ENCODE results near the gene TRIM29. TPM values are rescaled to one million over a fixed set of nuclear protein-coding genes. Genes with fewer than 3 reads are reported as not detected.

The TRIM29 gene
- total RNA-seq, 1 experiment from 2014 or later = 38.5 TPM

DNA sequence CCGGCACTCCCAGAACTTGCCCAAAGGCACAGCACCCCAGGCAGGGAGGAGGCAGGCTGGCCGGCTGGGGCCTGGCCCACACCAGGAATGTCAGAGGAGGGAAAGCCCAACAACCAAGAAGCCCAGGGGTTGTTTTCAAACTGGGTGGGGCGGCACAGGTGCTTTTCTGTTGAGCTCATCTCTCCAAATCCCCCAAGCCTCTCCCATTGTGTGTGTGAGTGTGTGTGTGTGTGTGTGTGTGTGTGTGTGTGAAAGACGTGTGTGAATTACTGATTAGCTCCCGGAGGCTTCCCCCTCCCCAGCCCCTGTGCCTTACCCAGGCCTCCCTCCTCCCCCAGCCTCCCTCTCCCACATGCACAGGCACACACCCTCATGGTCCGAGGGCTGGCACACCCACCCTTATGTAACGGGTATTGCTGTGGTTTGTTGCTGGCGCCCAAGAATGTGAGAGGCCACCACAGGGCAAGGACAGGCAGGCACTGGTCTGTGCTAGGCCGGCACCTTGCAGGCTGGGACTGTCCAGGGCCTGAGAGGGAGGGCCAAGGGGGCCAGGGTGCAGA is 15.9 kb downstream of the TRIM29 start:
- peak overlapping the region; percentile 72 for H3K4me2 ChIP-seq (ENCODE audit: low read length)
- TF ChIP-seq, protein P1, sequence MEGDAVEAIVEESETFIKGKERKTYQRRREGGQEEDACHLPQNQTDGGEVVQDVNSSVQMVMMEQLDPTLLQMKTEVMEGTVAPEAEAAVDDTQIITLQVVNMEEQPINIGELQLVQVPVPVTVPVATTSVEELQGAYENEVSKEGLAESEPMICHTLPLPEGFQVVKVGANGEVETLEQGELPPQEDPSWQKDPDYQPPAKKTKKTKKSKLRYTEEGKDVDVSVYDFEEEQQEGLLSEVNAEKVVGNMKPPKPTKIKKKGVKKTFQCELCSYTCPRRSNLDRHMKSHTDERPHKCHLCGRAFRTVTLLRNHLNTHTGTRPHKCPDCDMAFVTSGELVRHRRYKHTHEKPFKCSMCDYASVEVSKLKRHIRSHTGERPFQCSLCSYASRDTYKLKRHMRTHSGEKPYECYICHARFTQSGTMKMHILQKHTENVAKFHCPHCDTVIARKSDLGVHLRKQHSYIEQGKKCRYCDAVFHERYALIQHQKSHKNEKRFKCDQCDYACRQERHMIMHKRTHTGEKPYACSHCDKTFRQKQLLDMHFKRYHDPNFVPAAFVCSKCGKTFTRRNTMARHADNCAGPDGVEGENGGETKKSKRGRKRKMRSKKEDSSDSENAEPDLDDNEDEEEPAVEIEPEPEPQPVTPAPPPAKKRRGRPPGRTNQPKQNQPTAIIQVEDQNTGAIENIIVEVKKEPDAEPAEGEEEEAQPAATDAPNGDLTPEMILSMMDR (conservative IDR thresholded peaks at IDR 0.05; ENCODE audit: low read depth, low read length) = no peak
- TF ChIP-seq EZH2 (IDR thresholded peaks at IDR 0.05; ENCODE audit: low read length, unreplicated experiment) (no peak), EZH2phosphoT487 (IDR thresholded peaks at IDR 0.05; ENCODE audit: borderline replicate concordance, low read length) (no peak)
- no peaks in the 10 kb centered on the region for H4K20me1 ChIP-seq (ENCODE audit: low read length)
- DNase-seq = peak; percentile 89
- H3K4me1 ChIP-seq (ENCODE audit: insufficient read depth, low read length) = peaks cover 49% of the 10 kb centered on the region
- H3K9me2 ChIP-seq (replicated peaks; ENCODE audit: low read length) = no peaks in the 10 kb centered on the region
- no peaks in the 10 kb centered on the region for H3K27me3 ChIP-seq (ENCODE audit: low read length)
- peak overlapping the region; percentile 8; the same call in 1 of the 2 replicates for H3K4me3 ChIP-seq (ENCODE audit: low read length)
- no peak overlapping the region for H2AFZ ChIP-seq (ENCODE audit: low read length)
- intact Hi-C loops (cut with micrococcal nuclease) = no loop called here
- H3K27ac ChIP-seq (ENCODE audit: low read length) = peak overlapping the region; percentile 97
- POLR2A ChIA-PET (ENCODE audit: unreplicated experiment) = interaction anchor here (0.6 to 0.7 kb wide), 2 partner anchors 754 to 953 kb away, joined by 3 to 4 read pairs; no protein-coding TSS in a partner anchor
- no peaks in the 10 kb centered on the region for H3K9me3 ChIP-seq (ENCODE audit: low read length)
- no peaks in the 10 kb centered on the region for H3K36me3 ChIP-seq (ENCODE audit: low read depth, low read length)
- CTCF ChIA-PET = interaction anchor here (1.0 kb wide), 1 partner anchor 455 kb away, joined by 4 read pairs; no protein-coding TSS in a partner anchor
- peak overlapping the region; percentile 86 for H3K9ac ChIP-seq (ENCODE audit: low read length)
- ATAC-seq = peak; percentile 63
- H3F3A ChIP-seq (ENCODE audit: low read length, unreplicated experiment) = no peaks in the 10 kb centered on the region
- no TSS peak for BruUV-seq (replicated peaks)
- H3K79me2 ChIP-seq (ENCODE audit: low read length) = no peaks in the 10 kb centered on the region

DNA sequence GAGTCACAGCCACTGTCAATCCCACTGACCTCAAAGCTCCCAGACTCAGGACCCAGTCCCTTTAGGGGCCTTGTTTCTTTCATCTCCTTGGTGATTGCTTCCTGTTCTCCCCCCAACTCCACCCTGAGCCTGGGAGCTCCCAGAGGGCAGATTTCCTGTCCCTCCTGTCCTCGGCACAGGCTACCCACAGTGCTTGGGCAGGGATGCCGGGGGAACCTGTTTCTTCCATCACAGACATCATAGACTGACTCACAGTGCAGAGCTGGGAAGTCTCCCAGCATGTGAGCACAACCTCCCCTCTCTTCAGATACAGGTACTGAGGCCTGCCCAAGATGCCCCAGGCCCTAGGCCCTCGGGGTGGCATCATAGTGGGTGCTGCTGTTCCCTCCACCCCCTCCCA is 16.6 kb downstream of the TRIM29 start:
- H3K27me3 ChIP-seq (ENCODE audit: low read length) = no peaks in the 10 kb centered on the region
- intact Hi-C loops (cut with micrococcal nuclease) = no loop called here
- ATAC-seq (peak; percentile 60), DNase-seq (peak; percentile 93)
- peaks cover 49% of the 10 kb centered on the region for H3K4me1 ChIP-seq (ENCODE audit: insufficient read depth, low read length)
- POLR2A ChIA-PET (ENCODE audit: unreplicated experiment) = interaction anchor here (0.6 to 0.7 kb wide), 3 partner anchors 753 to 1488 kb away, joined by 3 to 6 read pairs (median 4); no protein-coding TSS in a partner anchor
- peak overlapping the region; percentile 86 for H3K9ac ChIP-seq (ENCODE audit: low read length)
- H3F3A ChIP-seq (ENCODE audit: low read length, unreplicated experiment) = no peaks in the 10 kb centered on the region
- CTCF ChIA-PET = interaction anchor here (1.0 kb wide), 1 partner anchor 455 kb away, joined by 4 read pairs; no protein-coding TSS in a partner anchor
- H3K36me3 ChIP-seq (ENCODE audit: low read depth, low read length) = no peaks in the 10 kb centered on the region
- H3K9me3 ChIP-seq (ENCODE audit: low read length) = no peaks in the 10 kb centered on the region
- TF ChIP-seq, protein P1 (conservative IDR thresholded peaks at IDR 0.05; ENCODE audit: low read depth, low read length) = no peak
- TF ChIP-seq EZH2phosphoT487 (IDR thresholded peaks at IDR 0.05; ENCODE audit: borderline replicate concordance, low read length) (no peak), EZH2 (IDR thresholded peaks at IDR 0.05; ENCODE audit: low read length, unreplicated experiment) (no peak)
- H3K9me2 ChIP-seq (replicated peaks; ENCODE audit: low read length) = no peaks in the 10 kb centered on the region
- no peaks in the 10 kb centered on the region for H3K79me2 ChIP-seq (ENCODE audit: low read length)
- H3K4me3 ChIP-seq (ENCODE audit: low read length) = peak overlapping the region; percentile 8; the same call in 1 of the 2 replicates
- H2AFZ ChIP-seq (ENCODE audit: low read length) = no peak overlapping the region
- H3K27ac ChIP-seq (ENCODE audit: low read length) = peak overlapping the region; percentile 97
- no peaks in the 10 kb centered on the region for H4K20me1 ChIP-seq (ENCODE audit: low read length)
- H3K4me2 ChIP-seq (ENCODE audit: low read length) = peak overlapping the region; percentile 72
- TSS peak; percentile 20 for BruUV-seq (replicated peaks)

DNA sequence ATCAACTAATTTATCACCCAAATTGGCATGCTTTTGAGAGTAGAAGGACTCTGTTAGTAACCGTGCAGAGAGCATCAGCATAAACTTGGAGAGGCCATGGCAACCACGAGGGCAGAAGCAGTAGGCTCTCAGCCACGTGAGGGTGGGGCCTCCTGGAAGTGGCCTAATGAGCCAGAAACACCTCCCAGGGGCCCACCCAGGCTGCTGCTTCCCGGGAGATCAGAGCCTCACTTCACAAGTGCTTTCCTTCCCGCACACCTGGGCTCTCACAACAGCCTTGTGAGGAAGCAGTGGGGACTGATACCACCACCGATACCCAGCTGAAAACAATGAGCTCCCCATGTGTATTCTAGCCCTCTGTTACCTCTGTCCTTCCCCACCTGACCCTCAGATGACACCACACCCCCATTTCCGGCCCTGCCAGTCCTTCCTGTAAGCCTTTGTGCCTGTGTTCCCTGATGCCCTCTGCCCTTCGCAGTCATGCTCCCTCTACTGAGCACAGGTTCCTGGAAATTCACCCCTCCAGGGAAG is 17.0 kb downstream of the TRIM29 start:
- ChIA-PET POLR2A (ENCODE audit: unreplicated experiment) (interaction anchor here (0.6 kb wide), 1 partner anchor 1488 kb away, joined by 6 read pairs; no protein-coding TSS in a partner anchor), CTCF (no interaction called here)
- no peak for ATAC-seq
- Histone ChIP-seq H3K4me1 (ENCODE audit: insufficient read depth, low read length) (peaks cover 49% of the 10 kb centered on the region), H3K9me3 (ENCODE audit: low read length) (no peaks in the 10 kb centered on the region), H2AFZ (ENCODE audit: low read length) (no peak overlapping the region), H3K4me2 (ENCODE audit: low read length) (peak overlapping the region; percentile 72), H3K4me3 (ENCODE audit: low read length) (no peak overlapping the region), H3F3A (ENCODE audit: low read length, unreplicated experiment) (no peaks in the 10 kb centered on the region), H3K27ac (ENCODE audit: low read length) (peak overlapping the region; percentile 97), H3K9ac (ENCODE audit: low read length) (peak overlapping the region; percentile 86), H3K36me3 (ENCODE audit: low read depth, low read length) (no peaks in the 10 kb centered on the region), H3K9me2 (replicated peaks; ENCODE audit: low read length) (no peaks in the 10 kb centered on the region), H3K79me2 (ENCODE audit: low read length) (no peaks in the 10 kb centered on the region), H4K20me1 (ENCODE audit: low read length) (no peaks in the 10 kb centered on the region), H3K27me3 (ENCODE audit: low read length) (no peaks in the 10 kb centered on the region)
- no peak for DNase-seq
- no peak for TF ChIP-seq EZH2phosphoT487 (IDR thresholded peaks at IDR 0.05; ENCODE audit: borderline replicate concordance, low read length)
- TF ChIP-seq, protein P1 (conservative IDR thresholded peaks at IDR 0.05; ENCODE audit: low read depth, low read length) = 0 out of 2 replicates have a peak, but pooled peaks have one; percentile 8
- intact Hi-C loops (cut with micrococcal nuclease) = no loop called here
- no TSS peak for BruUV-seq (replicated peaks)

Measured in PC-3 (cell line).